ENCODE results near the gene CHST11. TPM values are rescaled to one million over a fixed set of nuclear protein-coding genes. Genes with fewer than 3 reads are reported as not detected.

Gene CHST11
- total RNA-seq, 1 experiment from 2014 or later: 6.7 TPM

DNA sequence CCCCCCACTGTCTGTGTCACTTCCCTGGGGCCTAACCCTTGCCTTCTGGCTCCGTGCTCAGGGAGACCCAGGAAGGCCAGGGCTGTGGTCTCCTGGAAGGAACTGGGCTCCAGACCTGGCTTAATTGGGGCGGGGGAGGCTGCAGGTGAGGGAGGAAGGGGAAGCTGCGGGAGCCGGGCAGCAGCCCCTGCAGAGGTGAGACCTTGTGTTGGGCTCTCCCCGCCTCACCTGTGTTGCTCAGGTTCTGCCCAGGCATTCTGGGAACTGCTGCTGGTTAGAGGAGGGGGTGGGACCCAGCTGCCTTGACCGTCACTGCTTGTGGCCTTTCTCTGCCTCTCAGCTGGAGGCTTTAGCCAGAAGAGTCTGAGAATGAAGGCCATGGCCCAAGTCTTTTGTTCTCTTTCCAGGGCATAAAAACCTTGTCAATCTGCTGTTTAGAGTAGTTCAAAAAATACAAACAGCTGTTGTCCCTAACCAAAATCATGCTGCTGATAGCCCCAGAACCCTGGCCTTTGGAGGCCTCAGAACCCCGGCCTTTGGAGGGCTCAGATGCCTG, 247.6 kb downstream of the CHST11 start:
- Mint-ChIP-seq H3K27me3 (ENCODE audit: low read depth) (no peaks in the 10 kb centered on the region; the same call in 1 of the 2 replicates), H3K36me3 (ENCODE audit: insufficient read depth in 1 of 3, low read depth in 3 of 3) (no peaks in the 10 kb centered on the region; a peak in 1 of 7 replicates), H3K4me3 (no peak overlapping the region), H3K9me3 (no peaks in the 10 kb centered on the region), H3K4me1 (peaks cover 54 to 64% of the 10 kb centered on the region in 2 experiments), H3K27ac (peak overlapping the region; percentile 44 to 92 (median 78); a peak in 5 of 7 replicates)
- Histone ChIP-seq H3K9me3 (ENCODE audit: control insufficient read depth, low read depth, low read length) (no peaks in the 10 kb centered on the region), H2AK5ac (ENCODE audit: insufficient read length, low read length) (no peak overlapping the region), H4K20me1 (ENCODE audit: control insufficient read depth, insufficient read depth, insufficient read length) (no peaks in the 10 kb centered on the region), H3K79me2 (ENCODE audit: insufficient read depth, low read length) (no peaks in the 10 kb centered on the region), H3K79me1 (ENCODE audit: insufficient read depth, low read depth, low read length, poor library complexity, severe bottlenecking) (no peaks in the 10 kb centered on the region), H4K8ac (replicated peaks; ENCODE audit: insufficient read length, low read depth, low read length) (no peak overlapping the region), H3T11ph (ENCODE audit: low read length) (no peak overlapping the region), H3K9ac (ENCODE audit: extremely low read depth, insufficient read length, low read length) (no peak overlapping the region), H2BK20ac (ENCODE audit: low read depth, low read length, poor library complexity, severe bottlenecking) (no peak overlapping the region), H3K56ac (ENCODE audit: insufficient read length, low read depth, low read length) (no peak overlapping the region), H2BK120ac (ENCODE audit: low read depth, low read length, poor library complexity, severe bottlenecking) (no peak overlapping the region), H3K18ac (ENCODE audit: insufficient read length, low read depth, low read length) (no peak overlapping the region), H3K14ac (ENCODE audit: insufficient read depth, low read length) (no peak overlapping the region), H3K27ac (ENCODE audit: insufficient read length, low read depth, low read length) (no peak overlapping the region), H3K4me2 (ENCODE audit: insufficient read depth, insufficient read length, low read length) (no peak overlapping the region), H2BK12ac (ENCODE audit: insufficient read length, low read depth, low read length) (no peak overlapping the region), H3K23ac (ENCODE audit: insufficient read length, low read depth, low read length) (no peak overlapping the region), H2BK5ac (ENCODE audit: insufficient read length, low read length) (no peak overlapping the region), H4K91ac (ENCODE audit: insufficient read length, low read depth, low read length) (no peak overlapping the region), H4K5ac (ENCODE audit: insufficient read length, low read depth, low read length) (no peak overlapping the region), H3K23me2 (ENCODE audit: insufficient read length, low read depth, low read length, poor library complexity, severe bottlenecking) (no peaks in the 10 kb centered on the region), H3K4me1 (ENCODE audit: insufficient read depth, low read length) (peaks cover 13% of the 10 kb centered on the region; the same call in 1 of the 2 replicates), H3K27me3 (ENCODE audit: insufficient read depth, low read length) (no peaks in the 10 kb centered on the region), H2BK15ac (ENCODE audit: low read depth, low read length) (no peak overlapping the region), H3K4ac (ENCODE audit: low read depth, low read length) (no peak overlapping the region), H2AFZ (ENCODE audit: low read length) (no peak overlapping the region)
- TF ChIP-seq, protein P1, sequence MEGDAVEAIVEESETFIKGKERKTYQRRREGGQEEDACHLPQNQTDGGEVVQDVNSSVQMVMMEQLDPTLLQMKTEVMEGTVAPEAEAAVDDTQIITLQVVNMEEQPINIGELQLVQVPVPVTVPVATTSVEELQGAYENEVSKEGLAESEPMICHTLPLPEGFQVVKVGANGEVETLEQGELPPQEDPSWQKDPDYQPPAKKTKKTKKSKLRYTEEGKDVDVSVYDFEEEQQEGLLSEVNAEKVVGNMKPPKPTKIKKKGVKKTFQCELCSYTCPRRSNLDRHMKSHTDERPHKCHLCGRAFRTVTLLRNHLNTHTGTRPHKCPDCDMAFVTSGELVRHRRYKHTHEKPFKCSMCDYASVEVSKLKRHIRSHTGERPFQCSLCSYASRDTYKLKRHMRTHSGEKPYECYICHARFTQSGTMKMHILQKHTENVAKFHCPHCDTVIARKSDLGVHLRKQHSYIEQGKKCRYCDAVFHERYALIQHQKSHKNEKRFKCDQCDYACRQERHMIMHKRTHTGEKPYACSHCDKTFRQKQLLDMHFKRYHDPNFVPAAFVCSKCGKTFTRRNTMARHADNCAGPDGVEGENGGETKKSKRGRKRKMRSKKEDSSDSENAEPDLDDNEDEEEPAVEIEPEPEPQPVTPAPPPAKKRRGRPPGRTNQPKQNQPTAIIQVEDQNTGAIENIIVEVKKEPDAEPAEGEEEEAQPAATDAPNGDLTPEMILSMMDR (conservative IDR thresholded peaks at IDR 0.05): no peak
- DNase-seq: peak; percentile 75
- no CpG with 5 or more reads among the region's 7 CpGs for WGBS (ENCODE audit: extremely low coverage, insufficient read length, low lambda C conversion rate)
